ENCODE measurements around the gene ZNF746. TPM values are rescaled to one million over a fixed set of nuclear protein-coding genes. Genes with fewer than 3 reads are reported as not detected.

The ZNF746 gene
- total and polyA plus RNA-seq, 9 of the 15 experiments (the other 6 are each of a cell fraction or from before 2014, with no cell fraction given) = 1.7 to 31.6 (median 13.3) TPM

DNA sequence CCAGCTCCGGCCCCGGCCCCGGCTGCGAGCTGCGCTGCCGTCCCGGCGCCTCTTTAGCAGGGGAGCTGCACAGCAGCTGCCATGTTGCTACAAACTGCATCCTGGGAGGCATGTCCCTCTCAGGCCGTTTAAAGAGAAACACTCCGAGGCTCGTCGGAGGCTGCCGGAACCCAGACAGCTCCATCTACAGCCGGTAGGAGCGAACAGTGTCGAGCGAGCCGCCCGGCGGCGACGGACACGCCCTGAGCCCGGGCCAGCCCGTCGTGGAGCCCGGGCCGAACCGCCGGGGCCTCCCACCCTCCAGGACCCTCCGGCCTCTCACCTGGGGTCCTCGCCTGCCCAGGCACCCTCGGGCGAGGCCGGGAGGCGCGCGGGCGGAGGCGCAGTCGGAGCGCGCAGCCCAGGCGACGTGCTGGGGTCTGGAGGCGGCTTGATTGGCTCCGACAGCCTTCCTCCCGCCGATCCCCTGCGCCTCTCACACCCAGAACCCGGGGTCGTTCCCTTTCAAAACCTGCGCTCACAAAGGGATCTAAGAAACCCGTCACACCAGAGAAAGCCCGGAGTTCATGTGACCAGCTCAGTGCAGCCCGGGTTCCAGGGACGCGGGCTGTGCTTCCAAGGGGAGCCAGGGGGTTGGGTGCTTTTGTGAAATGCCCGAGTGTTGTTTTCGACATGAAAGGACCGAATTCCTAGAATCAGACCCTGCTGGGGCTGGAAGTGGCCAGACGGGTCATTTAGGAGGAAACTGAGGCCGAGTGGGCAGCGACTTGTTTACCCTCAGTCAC, 36.9 kb downstream of the ZNF746 start, which contains the start of gene ZNF777 (continued):
- TF ChIP-seq, protein P1, sequence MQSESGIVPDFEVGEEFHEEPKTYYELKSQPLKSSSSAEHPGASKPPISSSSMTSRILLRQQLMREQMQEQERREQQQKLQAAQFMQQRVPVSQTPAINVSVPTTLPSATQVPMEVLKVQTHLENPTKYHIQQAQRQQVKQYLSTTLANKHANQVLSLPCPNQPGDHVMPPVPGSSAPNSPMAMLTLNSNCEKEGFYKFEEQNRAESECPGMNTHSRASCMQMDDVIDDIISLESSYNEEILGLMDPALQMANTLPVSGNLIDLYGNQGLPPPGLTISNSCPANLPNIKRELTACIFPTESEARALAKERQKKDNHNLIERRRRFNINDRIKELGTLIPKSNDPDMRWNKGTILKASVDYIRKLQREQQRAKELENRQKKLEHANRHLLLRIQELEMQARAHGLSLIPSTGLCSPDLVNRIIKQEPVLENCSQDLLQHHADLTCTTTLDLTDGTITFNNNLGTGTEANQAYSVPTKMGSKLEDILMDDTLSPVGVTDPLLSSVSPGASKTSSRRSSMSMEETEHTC (IDR thresholded peaks at IDR 0.05) = 0 out of 2 replicates have a peak, but pooled peaks have one; percentile 3
- TF ChIP-seq OTX1 (CRISPR knock-in tag; IDR thresholded peaks at IDR 0.05) (no peak), ZNF133 (CRISPR knock-in tag; IDR thresholded peaks at IDR 0.05) (0 out of 2 replicates have a peak, but pooled peaks have one; percentile 13), ZNF146 (CRISPR knock-in tag; IDR thresholded peaks at IDR 0.05; ENCODE audit: unreplicated experiment) (no peak), KAT7 (CRISPR knock-in tag; IDR thresholded peaks at IDR 0.05; ENCODE audit: borderline replicate concordance) (peak; percentile 90; the same call in 1 of the 2 replicates), SMARCE1 (IDR thresholded peaks at IDR 0.05) (no peak), BRD4 (IDR thresholded peaks at IDR 0.05) (no peak), NRF1 (conservative IDR thresholded peaks at IDR 0.05 in 1 of 2, IDR thresholded peaks at IDR 0.05 in 1 of 2) (peak; percentile 64 to 71), NR4A1 (CRISPR knock-in tag; IDR thresholded peaks at IDR 0.05) (peak; percentile 92; the same call in 1 of the 2 replicates), NR4A1 (tag; IDR thresholded peaks at IDR 0.05) (peak; percentile 61; the same call in 1 of the 2 replicates), HDGF (IDR thresholded peaks at IDR 0.05) (no peak), MIER1 (IDR thresholded peaks at IDR 0.05; ENCODE audit: low read depth) (no peak), BCL6 (CRISPR knock-in tag; IDR thresholded peaks at IDR 0.05) (no peak), CBX2 (IDR thresholded peaks at IDR 0.05; ENCODE audit: insufficient read depth, low read length, poor library complexity, severe bottlenecking) (no peak), GATAD2A (IDR thresholded peaks at IDR 0.05) (peak; percentile 79; the same call in 1 of the 2 replicates), ZNF507 (tag; conservative IDR thresholded peaks at IDR 0.05) (no peak), L3MBTL2 (IDR thresholded peaks at IDR 0.05) (peak; percentile 89), RBM22 (IDR thresholded peaks at IDR 0.05; ENCODE audit: low read depth, low read length, poor library complexity, severe bottlenecking) (peak; percentile 66), GTF2E2 (tag; IDR thresholded peaks at IDR 0.05) (peak; percentile 39; the same call in 1 of the 2 replicates), ZNF764 (CRISPR knock-in tag; IDR thresholded peaks at IDR 0.05; ENCODE audit: low read depth) (no peak), FOXP1 (CRISPR knock-in tag; IDR thresholded peaks at IDR 0.05) (peak; percentile 13; the same call in 1 of the 2 replicates), DNMT1 (IDR thresholded peaks at IDR 0.05) (no peak)
- TF ChIP-seq, protein P2, sequence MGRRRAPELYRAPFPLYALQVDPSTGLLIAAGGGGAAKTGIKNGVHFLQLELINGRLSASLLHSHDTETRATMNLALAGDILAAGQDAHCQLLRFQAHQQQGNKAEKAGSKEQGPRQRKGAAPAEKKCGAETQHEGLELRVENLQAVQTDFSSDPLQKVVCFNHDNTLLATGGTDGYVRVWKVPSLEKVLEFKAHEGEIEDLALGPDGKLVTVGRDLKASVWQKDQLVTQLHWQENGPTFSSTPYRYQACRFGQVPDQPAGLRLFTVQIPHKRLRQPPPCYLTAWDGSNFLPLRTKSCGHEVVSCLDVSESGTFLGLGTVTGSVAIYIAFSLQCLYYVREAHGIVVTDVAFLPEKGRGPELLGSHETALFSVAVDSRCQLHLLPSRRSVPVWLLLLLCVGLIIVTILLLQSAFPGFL (CRISPR knock-in tag; IDR thresholded peaks at IDR 0.05) = no peak
- TF ChIP-seq, protein P3, sequence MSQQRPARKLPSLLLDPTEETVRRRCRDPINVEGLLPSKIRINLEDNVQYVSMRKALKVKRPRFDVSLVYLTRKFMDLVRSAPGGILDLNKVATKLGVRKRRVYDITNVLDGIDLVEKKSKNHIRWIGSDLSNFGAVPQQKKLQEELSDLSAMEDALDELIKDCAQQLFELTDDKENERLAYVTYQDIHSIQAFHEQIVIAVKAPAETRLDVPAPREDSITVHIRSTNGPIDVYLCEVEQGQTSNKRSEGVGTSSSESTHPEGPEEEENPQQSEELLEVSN (IDR thresholded peaks at IDR 0.05; ENCODE audit: borderline replicate concordance in 1 of 2, extremely low read depth in 1 of 2, insufficient read depth in 1 of 2, insufficient read length in 1 of 2, low read depth in 1 of 2, low read length in 1 of 2, poor library complexity in 1 of 2, severe bottlenecking in 1 of 2) = peak in 1 of 2 experiments; percentile 39

Measured in K562 (cell line).